GM21526 (cell line): Measurements from ENCODE around the gene C22orf39.

Experiments
- ATAC-seq: cut with Tn5 transposase; IDR thresholded peaks from one replicate; pipeline ENCODE4 v1.9.1; 2021; ENCODE audit warnings: moderate library complexity; ENCODE audit not compliant: unreplicated experiment, low FRiP score

C22orf39 gene

GRCh38 chr22:19434401-19434800 lies 13.1 kb downstream of the C22orf39 start:
- no peak for ATAC-seq

GRCh38 chr22:19432133-19432851 lies 15.2 kb downstream of the C22orf39 start, which contains the start of gene MRPL40:
MRPL40 (plus strand) TSS chr22:19432545; CDS start chr22:19432555, 10 bp downstream.
- ATAC-seq, result peak; percentile 67

DNA sequence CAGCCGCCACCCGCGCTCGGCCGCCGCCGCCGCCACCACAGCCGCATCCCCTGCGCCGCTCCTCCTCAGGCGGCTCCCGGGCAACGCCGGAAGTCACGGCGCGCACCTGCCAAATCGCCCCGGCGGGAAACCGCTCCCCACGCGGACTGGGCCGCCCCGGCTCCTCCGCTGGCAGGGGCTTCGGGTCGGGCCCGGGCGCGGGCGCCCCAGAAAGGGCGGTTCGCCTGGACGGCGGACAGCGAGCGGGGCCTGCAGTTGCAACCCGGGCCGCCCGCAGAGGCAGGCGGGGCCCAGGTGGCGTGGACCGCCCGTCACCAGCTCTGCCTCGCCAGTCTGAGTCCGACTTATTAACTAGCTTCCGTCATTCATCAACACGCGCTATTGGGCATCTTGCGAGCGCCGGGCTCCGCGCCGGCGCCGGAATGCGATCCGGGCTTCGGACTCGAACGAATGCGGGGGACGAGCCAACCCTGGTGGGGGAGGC lies 15.8 kb downstream of the C22orf39 start, which contains the start of gene HIRA:
Gene HIRA, minus strand, starts transcription at position 85 of the 484 bp plus-strand sequence. CDS start 257 bp downstream, outside the sequence.
- peak; percentile 37 for ATAC-seq

DNA sequence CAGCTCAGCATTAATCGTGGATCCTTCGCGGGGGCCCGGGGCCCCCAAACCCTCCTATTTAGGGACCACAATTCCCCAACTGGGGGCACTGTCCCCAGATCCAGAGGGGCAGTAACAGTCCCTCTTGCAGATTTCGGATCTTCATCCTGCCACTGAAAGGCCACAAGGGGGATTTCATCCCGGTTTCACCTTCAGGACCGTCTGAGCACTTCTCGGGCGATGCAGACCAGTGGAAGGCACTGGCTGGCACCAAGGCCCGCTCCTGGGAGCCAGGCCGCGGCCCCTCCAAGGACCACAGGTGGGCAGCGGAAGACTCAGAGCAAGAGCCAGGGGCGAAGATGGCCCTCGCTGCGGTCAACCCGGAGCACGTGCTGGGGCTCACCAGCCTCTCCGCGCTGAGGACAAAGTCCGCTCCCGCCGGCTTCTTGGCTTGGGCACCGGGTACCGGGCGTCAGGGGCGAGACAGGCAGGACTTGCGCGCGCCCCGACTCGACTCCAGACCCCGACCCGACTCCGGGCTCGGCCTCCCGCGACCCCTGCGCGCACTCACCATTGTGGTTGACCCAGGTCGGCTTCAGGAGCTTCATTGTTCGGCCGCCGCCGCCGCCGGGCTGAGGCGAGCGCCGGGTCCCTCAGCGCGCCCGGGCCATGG lies 16.5 kb downstream of the C22orf39 start:
- peak; percentile 2 for ATAC-seq

- no peak for ATAC-seq
Measured at GRCh38 chr22:19429950-19430889, 17.3 kb downstream of the C22orf39 start.

DNA sequence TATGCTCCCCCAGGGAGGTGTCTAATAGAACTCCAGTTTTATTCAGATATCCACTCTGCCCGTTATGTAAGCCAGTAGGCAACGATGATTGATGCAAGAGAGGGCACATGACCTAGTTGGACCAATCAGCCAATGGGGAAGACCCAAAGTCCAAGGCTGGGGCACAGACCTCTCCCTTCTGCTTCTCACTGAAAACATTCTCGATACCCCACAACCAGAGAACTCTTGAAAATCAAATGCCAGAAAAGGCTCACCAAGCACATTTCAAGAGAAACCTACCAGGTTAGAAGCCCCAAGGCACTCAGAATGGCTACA lies 23.4 kb downstream of the C22orf39 start:
- no peak for ATAC-seq

DNA sequence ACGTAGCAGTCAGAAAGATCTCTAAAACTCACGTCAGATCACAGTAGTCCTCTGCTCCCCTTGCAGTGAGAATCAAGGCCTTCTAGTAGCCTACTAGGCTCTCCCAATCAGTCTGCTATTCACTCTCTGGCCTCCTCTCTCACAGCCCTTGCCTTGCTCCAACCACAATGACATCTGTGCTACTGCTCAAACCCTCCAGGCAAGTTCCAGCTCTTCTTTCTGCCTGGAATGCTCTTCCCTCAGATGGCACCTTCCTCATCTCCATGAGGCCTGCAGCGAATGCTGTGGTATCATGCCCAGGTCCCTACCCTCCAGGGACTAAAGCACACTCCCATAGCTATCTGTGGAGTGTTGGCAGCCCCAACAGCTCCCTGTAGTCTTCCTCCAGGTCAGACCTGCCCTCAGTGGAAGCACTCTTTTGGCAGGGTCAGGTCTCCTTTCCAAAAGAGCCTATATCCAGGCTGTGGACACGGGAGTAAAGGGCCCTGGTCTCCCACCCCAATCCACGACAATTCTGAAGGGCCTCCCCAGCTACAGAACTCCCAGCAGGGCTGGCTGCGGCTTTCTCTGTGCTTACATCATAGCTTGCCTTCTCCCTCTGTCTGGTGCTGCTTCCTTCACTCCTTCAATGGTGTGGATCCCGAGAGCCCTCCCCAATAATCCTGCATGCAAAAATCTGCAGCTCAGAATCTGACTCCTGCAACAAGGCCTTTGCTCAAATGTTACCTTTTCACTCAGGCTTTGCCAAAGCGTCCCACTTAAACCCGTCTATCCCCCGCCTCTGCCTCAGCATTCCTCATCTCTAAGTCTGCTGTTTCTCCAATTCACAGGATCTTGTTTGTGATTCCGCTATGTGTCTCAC lies 24.8 kb downstream of the C22orf39 start:
- no peak for ATAC-seq

GRCh38 chr22:19420321-19420720 lies 27.2 kb downstream of the C22orf39 start:
- ATAC-seq, result no peak

- ATAC-seq, result no peak
Measured at GRCh38 chr22:19419464-19420178, 27.9 kb downstream of the C22orf39 start.

GRCh38 chr22:19419086-19419463 lies 28.4 kb downstream of the C22orf39 start:
- ATAC-seq, result no peak

GRCh38 chr22:19412923-19413322 lies 34.6 kb downstream of the C22orf39 start:
- no peak for ATAC-seq

- ATAC-seq, result no peak
Measured at GRCh38 chr22:19412478-19412877, 35.0 kb downstream of the C22orf39 start.

DNA sequence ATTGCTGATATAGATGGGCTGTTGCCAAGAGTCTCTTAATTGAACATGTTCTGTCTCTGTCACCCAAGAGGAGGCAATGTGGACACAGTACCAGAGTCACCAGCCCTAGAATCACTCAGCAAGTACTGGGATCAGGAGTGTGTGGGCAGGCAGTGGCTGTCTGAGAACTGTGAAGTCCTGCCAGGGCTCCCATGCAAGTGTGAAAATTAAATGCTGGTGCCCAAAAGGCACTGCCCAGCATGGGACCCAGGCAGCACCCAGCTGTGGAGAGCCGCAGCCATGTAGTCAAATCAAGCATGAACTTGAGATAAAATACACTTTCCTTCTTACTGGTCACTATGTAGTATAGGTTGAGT lies 35.8 kb downstream of the C22orf39 start:
- no peak for ATAC-seq

- no peak for ATAC-seq
Measured at GRCh38 chr22:19410941-19411689, 36.4 kb downstream of the C22orf39 start.

DNA sequence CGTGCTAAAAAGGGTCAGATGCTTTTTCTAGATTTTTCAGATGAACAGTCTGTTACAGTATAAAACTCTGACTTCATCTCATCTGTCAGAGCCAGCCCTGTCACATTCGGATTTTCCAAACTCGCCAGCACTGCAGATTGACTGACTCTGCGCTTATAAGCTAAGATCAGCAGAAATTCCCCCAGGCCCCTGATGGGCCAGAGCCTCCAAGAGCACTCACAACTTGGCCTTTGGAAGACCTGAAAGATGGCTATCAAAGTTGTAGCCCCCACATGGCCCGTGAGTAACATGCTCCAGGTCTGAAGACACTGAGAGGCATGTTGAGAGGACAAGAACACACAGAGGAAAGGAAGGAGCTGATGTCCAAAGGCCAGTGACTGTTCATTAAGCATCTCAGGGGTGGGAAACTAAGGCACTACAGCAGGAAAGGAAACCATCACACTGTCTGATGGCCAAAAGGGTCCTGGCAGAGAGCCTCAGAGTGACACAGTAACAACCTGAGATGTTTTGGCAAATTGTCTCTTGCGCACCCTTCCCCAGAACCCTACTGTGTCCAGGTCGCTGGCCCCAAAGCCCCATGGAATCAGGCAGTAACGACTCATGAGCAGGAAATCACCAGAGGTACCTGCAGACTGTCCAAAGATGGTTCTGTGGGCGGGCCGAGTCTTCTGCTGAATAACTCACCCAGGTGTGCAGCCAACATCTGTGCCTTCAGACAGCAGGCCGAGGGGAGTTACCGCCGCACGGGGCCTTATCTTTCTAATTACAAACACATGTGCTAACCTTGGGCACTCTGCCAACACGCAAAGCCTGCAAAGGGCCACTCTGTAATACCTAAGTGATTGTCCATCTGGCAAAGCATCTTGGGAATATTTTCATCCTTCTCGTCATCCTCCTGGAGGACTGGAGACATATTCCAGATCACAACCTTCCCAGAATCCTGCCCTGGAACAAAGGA lies 39.6 kb downstream of the C22orf39 start:
- no peak for ATAC-seq

DNA sequence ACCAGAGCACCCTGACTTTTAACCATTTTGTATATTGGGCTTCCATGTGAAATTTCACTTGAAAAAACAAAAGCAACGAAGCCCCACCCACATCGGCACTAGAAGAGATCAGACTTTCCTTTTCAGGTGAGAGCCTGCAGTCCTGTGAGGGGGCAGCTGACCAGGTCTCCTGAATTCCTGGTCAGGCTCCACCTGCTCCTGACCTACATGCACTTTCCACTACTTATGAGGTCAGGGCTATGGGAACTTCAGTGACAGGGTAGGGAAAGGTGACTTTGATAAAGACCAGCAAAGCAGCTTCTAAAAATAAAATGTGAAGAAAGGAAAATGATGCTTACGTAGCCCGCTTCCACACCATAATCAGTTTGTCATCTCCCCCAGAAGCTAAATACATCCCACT lies 40.7 kb downstream of the C22orf39 start:
- no peak for ATAC-seq

DNA sequence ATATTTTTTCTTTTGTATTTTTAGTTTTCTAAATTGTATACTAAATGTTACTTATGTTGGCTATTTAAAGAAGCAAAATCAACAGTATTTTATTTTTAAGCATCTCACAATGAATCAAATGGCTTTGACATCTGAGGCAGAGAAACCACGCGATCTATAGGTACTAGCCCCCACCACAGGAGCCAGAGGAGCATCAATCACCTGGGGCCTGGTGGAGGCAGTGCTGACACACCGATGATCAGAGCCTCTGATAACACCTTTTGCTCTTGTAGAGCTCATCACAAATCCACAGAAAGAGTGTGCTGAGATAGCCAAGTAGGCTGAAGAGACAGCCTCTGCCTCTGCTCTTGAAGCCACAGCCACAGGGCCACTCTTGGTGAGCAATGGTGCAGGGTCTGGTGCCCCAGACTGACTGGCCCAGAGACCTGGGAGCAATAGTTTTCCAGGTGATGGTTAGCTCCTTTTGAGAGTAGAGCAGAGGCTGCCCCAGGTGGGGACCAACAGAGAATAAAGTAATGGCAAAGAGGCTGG lies 41.2 kb downstream of the C22orf39 start:
- no peak for ATAC-seq
